Stimulated activated CD8-positive, alpha-beta memory T cell treated with anti-CD3 and anti-CD28 coated beads, Interleukin-12 subunit alpha, Interleukin-12 subunit beta, amount 100 ng/mL, for 1 hour (primary cell): ENCODE measurements around the gene GRIK4.

Source experiments
- DNase-seq: peaks from one replicate; pipeline ENCODE4 v3.0.0-alpha.2; 2020; ENCODE audit warnings: low read depth

The GRIK4 gene

DNA sequence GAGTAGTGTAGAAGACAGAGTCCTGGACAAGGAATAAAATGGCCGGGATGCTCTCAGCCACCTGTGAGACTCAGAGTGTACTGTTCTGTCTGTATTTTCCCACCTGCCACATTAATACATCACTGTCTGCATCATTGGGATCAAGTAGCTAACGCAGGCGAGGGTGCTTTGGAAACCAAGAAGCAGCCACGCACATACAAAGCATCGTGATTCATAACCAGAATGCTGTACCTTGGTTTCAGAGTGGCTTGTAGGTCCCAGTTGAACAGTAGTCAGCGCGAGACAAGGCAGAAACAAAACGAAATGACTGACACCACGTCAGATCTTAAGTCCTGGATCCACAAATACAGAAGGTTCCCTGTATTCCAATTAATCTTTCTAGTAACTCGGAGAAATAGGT is 198.3 kb downstream of the GRIK4 start:
- DNase-seq: no peak

DNA sequence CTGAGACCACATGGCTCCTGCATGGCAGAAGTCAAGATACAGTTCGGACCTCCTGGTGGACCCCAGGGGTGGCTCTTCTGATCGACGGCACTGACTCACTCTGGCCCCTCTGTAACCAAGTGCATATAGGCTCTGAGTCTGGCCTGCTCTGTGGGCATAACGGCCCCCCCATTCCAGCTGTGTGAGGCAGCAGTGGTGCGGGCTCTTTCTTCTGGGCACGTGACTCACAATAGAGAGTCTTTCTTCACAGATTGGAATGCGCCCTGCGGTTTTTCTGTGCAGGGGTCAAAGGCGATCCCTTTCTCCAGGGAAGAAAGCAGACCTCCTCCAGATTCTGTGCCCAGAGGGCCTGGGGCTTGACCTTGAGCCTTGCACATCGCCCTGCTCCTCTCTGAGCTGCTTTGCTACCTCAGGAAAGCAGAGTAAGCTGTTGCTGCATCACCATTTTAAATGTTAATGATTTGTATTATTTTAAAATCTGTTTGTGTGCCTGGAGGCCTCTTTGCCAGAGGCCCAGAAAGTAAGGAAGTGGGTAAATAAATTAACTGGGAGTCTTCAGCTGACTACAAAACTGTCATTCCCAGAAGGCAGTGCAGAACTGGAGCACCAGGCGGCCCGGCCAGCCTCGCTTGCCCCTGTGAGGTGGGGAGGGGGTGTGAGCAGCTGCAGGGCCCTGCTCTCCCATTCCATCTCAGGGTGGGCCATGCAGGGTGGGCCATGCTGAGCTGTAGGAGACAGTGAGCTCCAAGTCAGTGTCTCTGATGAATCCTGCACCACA is 199.0 kb downstream of the GRIK4 start:
- no peak for DNase-seq

DNA sequence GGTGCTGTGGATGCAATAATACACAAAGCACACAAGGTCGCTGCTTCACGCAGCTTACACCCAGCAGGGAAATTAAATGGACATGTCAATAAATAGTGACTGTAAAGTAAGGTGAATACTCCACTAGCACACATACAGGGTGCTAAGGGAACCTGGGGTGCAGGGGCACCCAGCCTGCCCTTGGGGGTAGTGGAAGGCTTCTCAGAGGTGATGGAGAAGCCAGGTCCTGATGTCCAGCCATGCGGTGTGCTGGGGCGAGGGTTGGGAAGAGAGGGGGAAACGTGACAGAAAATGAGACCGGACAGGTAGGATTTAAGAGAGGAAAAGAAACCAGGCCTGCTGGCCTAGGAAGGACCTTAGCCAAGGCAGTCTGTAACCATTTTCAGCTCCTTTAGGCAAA is 200.5 kb downstream of the GRIK4 start:
- DNase-seq: no peak

DNA sequence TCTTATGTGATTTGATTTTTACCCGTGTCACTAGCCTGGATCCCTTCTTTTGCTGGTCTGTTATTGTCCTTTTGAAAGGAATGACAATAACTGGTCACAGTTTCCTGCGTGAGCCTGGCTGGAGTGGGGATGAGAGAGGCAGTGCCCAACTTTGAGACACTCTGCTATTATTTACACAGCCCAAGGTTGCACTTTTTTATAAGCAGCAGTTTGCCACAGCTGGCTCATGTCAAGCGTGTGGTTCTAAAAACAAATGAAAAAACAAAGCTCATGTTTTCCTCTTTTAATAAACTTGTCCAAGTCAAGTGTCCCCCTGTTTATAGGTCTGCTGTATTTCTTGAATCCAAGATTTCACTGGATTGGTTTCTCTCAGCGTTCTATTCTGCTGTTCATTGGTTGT is 201.3 kb downstream of the GRIK4 start:
- no peak for DNase-seq

DNA sequence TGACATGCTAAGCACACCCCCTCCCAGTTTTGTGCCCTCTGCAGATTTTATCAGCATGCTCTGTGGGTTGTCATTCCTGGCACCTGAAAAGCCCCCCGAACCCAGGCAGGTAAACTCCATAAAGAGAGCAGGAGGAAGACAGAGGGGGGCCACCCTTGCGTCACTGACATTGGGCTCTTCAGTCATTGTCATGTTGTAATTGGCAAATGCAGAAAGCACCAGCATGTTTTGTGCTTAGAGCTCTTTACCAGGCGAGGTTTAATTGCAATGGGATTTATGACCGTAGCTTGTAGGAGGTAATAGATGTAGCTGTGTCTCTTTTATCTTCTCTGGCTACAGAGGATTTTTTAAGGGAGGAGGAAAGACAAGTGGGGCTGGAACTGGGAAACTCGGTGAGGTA is 201.7 kb downstream of the GRIK4 start:
- DNase-seq: no peak

DNA sequence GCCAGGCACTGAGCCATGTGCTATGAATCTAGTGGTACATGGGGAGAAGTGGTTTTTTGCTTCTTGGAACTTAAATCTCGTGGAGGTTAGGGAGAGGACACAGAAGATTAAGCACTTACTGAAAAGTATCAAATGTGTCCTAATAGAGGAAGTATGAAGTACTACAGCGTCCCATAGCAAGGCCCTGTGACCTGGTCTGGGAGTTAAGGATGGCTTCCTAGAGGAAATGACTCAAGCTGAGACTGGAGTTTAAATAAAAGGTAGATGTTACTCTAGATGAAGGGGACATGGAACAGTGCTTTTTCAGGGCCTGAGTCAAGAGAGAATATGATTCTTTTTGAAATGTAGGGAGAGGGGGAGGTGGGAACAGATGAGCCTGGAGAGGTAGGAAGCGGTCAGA is 202.9 kb downstream of the GRIK4 start:
- no peak for DNase-seq

DNA sequence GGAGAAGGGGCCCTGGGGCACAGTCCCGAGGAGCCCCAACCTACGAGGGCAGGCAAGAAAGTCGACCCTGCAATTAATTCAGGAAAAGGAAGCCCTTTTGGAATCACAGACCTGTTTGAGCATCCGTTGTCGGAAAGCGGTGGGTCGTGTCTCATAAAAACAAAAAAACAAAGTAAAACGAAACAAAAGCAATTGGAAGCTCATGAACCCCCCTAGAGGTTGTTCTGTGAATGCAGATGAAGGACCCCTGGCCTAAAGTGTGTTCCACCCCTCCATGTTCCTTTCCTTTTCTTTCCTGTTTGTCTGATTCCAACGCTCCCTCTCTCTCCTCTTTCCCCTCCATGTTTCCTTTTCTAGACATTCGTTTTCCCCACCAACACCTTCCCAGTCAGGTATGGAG is 203.7 kb downstream of the GRIK4 start:
- DNase-seq: no peak

DNA sequence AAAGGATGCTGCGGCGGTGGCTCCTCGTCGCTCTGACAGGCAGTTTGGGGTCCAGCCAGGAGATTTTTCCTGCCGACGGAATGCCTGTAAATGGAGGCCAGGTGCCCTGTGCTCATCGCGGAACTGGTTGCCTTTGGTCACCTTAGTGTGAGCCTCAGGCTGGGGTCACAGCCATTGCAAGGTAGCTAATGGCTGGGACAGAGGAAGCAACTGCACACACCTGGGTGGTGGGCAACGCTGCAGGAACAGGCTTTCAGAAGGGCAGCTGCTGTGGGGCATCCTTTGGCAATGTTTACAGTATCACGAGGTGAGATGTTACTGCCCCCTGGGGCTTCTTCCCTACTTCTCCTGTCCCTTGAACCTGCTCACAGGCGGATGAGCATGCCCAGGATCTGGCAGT is 205.5 kb downstream of the GRIK4 start:
- DNase-seq: no peak

DNA sequence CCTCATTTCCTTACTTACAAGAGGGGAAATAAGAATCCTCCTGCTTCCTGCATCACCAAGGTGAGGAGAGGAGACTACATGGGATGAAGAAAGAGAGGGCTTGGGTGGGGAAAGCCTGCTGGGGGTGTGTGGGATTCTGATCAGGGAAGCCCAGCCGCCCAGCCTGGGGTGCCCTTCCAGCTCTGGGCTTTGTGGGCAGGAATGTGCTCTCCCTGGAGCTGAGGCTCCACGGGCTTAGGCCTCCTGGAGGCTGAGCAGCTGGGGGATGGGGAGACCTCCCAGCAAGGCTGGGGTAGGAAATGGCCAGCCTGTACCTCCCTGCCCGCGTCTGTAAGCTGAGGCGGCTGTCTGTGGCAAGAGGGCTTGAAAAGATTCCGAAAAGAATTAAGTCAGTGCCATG is 206.1 kb downstream of the GRIK4 start:
- DNase-seq: no peak

DNA sequence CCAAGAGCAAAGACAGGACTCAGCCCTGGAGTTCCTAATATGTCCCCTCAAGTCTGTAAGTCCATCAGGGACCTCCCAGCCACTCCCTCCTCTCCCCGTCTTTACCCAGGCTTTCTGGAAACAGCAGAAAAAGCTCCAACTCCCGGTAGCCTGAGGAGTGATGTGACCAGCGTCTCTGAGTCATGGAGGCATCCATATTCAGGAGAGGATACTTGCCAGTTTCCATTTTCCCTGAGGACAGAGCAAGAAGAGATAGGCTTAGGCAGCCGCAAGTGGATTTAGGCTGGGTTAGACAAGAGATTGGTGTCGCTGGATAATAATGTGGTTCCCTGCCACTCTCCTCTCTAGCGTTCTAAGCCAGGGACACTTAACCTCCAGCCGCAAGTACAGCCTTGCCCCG is 206.6 kb downstream of the GRIK4 start:
- no peak for DNase-seq

DNA sequence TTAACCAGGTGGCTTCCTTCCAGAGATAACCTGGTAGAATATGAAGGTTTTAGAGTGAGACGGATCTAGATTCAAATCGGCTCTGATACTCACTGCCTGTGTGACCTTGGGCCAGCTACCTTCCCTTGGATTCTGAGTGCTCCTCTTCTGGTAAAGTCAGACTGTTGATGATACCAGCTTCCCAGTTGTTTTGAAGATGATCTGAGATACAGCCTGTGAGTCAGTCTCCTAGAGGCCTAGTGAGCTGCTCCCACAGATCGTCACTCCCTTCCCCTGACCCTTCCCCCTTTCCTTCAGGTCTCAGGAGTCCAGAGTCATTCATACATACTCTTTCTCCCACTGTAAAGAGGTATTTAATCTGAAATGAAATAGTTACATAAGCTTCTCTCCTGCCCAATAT is 207.8 kb downstream of the GRIK4 start:
- no peak for DNase-seq

DNA sequence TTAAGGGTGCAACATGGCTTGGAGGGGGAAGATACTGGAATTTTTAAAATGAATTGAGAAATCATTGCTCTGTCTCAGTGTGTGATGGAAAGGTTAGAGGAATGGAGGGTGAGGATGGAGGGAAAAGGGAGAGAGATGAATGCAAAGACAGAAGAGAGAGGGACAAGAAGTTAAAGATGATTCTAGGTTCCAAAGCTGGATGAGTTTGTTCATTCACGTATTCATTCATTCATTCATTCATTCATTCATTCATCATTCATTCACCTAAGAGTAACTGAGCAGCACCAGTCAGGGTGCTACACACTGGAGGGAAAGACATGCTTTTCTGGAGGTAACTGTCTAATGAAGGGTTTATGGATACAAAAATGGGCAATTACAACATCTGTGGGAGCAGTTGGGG is 209.2 kb downstream of the GRIK4 start:
- no peak for DNase-seq

DNA sequence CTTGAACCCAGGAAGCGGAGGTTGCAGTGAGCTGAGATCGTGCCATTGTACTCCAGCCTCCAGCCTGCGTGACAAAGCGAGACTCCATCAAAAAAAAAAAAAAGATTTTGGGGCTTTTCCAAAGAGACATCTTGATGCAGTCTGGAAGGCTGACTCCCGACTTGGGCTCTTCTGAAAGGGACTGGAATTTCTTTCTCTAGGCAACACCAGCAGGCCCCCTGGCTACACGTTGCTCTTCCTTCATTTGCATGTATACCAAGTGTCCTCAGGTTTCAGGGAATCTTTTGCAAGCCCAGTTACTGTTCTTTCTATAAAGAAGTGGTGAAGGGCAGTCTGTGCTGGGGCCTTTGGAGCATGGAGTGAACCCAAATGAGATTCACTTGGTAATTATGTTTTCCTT is 211.0 kb downstream of the GRIK4 start:
- no peak for DNase-seq

DNA sequence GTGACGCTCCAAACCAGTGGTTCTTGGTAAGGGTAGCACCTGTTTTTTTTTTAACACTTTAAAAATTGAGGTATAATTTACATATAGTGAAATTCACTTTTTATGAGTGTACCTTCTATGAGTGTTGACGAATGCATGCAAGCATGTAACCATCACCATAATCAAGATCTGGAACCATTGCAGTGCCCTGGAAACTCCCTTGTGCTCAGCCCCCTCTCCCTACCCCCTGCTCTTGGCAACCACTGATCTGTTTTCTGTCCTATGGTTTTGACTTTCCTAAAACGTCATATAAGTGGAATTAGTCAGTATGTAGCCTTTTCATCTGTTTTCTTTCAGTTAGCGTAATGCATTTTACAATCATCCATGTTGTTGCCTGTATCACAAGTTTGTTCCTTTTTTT is 212.2 kb downstream of the GRIK4 start:
- DNase-seq: no peak

DNA sequence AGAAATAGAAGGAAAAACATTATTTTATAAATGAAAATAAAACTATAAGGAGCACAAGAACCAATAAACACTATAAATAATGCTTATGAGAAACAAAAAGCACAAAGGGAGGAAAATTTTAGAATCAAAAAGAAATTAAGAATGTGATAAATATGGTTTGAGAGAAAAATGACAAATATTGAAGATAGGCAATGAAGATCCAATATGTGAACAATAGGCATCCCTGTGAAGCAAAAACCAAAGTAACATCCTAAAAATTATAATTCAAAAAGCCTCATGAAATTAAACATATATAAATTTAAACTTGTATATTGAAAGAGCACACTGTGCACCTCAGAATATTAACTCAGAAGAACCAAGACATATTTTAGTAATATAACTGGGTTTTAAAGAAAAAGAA is 216.2 kb downstream of the GRIK4 start:
- no peak for DNase-seq

DNA sequence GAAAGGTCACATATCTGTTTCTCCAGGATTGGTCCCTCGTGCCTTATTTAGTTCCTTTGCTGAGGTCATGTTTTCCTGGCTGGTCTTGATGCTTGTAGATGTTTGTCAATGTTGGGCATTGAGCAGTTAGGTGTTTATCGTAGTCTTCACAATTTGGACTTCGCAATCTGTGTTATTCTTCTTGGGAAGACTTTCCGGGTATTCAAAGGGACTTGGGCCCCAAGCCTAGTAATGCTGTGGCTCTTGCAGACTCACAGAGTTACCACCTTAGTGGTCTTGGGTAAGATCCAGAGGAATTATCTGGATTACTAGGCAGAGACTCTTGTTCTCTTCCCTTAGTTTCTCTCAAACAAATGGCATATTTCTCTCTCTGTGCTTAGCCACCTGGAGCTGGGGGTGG is 223.5 kb downstream of the GRIK4 start:
- DNase-seq: no peak

DNA sequence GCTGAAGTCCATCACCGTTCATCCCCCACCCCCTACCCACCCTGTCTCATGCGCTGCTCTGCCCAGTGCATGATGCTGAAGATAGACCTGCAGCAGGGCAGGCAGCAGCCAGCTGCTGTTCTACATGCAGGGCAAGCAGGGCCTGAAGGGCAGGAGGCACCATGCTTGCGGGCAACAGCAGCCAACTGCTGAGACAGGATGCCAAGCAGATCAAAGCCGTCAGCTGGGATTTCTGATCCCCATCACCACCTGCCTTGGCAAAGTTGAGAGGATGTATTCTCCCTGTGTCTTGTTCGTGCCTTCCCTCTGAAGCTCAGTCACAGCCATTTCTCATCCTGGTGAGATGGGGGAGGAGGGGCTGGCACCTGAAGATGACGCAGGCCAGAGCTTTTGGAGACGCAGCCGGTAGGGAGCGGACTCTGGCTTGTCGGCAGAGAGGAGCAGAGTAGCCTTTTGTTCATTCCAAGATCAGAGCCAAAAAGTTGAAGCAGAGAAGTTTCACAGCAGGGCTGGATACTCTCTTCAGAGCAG is 227.0 kb downstream of the GRIK4 start:
- DNase-seq: no peak

DNA sequence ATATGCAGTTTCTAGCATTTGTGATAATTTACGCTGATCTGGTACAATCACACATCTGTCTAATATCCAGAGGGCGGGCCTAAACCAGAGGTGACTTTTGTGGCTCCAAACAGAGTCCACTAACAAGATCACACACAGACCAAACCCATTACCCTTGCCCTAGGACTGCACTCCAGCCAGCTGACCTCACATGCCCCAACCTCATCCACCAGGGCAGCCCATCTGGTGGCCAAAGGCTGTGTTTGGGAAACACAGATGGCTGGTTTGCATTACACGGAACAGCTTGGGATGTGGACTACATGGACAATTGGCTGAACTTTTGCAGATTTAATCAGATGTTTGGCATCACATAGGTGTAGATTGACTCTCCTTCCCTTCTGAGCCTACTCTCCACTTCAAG is 228.2 kb downstream of the GRIK4 start:
- no peak for DNase-seq

DNA sequence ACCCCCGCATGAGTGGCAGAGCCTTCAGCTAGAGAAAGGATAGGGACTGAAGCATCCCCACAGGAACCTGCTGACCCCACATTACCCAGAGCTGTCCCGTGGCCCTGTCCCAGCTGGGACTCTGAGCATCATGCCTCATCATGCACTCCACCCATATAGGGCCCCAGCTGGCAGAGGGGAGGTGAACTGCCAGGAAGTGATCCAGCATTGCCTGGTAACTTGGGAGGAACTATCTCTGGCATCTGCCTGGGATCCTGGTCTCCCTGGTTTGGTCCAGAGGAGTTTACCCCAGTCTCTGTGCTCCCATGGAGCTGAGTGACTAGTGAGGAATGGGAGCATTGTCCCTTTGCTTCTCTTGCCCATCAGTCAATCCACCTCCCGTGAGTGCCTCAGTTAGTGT is 228.8 kb downstream of the GRIK4 start:
- no peak for DNase-seq

DNA sequence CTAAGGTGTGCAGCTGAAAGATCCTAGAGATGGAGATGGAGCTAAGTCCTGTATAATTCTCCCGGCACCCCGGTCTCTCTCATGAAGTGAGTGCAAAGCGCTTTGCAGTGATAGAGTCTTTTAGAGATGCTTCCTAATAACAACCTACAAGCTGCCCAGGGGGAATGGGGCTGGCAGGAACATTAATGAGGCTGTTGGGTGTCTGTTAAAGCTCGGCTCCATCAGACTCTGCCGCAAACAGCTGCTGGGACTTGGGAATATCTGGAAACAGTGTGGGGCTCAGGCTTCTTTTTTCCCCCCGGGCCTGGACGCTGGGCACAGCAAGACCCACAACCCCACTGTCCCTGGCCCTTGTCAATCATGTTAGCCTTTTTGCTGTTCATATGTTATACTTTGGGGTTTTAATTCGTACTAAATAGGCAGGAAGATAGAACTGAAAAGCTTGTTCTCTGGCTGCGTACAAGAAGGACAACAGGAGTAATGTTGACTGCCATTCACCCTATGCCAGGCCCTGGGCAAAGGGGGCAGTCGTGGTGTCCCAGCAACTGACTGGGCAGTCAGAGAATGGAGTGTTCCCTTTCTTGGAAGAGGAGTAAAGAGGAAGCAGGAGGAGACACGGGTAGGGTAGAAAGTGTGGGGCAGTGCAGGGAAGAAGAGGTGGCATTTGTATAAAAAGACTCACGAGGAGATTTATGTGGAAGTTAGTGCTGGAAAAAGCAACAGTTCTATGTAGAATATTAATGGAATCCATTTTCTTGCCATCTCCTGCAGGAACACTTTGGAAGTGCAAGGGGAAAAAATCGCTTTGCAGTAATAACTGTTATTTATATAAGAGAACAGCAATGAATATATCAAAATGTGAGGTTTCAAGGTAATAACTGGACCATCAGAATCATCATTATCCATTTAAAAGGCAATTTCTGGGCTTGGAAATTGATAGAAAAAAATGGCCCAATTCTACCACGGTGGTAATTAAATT is 232.8 kb downstream of the GRIK4 start:
- DNase-seq: no peak

DNA sequence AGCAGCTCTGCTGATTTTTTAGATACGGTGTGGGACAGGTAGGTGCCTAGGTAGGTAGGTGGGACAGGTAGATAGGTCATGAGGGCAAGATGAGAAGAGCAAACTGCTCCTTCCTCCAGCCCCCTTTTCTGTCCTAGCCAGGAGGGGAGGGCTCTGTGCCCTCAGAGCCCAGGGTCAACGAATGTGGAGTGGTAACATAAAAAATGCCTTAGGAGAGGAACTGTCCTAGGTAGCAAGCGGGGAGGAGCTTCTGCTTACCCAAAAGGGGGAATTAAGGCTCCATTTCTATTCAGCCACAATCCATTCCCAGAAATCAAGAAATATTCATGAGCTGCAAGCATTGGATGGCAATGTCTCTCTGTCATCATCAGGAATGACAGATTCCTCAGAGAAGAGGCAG is 234.8 kb downstream of the GRIK4 start:
- no peak for DNase-seq

DNA sequence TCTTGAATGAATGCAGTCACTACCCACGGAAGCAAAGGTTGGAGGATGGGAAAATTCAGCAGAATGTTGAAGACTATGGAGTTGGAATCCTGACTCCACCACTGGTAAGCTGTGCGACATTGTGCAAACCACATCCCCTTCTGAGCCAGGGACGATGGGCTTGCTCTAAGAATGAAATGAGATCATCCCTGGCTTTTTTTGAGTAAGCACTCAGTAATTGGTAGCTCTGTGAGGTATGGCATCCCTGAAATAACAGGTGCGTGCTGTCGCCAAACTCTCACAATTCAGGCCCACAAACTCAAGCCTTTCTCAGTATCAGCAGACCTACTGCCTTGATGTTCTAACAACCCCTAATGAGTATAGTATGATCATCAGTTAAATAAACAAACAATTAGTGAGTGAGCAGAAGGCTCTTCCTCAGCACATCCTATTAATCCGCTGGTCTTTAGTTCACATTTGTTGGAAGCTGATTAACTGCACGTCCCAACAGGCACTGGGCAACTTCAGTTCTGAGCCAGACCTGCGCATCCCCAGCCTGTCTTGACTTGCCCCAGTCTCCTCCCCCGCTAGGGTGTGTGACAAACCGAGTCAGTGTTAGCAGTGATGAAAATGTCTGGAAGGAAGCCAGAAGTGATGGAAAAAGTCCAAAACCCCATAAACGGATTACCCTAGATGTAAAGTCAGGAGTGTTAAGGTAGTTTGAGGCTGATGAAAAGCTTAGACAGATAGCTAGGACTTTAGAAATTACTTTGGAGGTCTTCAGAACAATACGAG is 235.5 kb downstream of the GRIK4 start:
- no peak for DNase-seq
